ENCODE data around the gene SMAGP. TPM values are rescaled to one million over a fixed set of nuclear protein-coding genes. Genes with fewer than 3 reads are reported as not detected.

The SMAGP gene
- total and polyA plus RNA-seq, 2 of the 13 experiments (the other 11 are each of a cell fraction or from before 2014, with no cell fraction given): 9.2 TPM

DNA sequence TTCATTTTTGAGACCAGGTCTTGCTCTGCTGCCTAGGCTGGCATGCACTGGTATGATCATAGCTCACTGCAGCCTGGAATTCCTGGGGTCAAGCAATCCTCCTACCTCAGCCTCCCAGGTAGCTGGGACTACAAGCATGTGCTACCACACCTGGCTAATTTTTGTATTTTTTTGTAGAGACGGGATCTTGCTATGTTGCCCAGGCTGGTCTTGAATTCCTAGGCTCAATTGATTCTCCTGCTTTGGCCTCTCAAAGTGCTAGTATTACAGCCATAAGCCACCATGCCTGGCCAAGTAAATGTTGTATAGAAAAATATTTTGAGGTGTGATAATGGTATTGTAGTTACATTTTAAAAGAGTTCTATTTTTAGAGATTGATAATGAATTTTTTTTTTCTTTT lies 41.2 kb upstream of the SMAGP start:
- Histone ChIP-seq H2AFZ (ENCODE audit: low read length) (no peak overlapping the region), H3K9me3 (ENCODE audit: low read length) (no peaks in the 10 kb centered on the region), H3K27me3 (ENCODE audit: control insufficient read depth in 1 of 2, insufficient read depth in 2 of 2, low read length in 2 of 2) (0 out of 5 replicates have a peak, but pooled peaks cover 0 to 2% of the 10 kb centered on the region in 2 experiments), H3K4me1 (ENCODE audit: insufficient read depth, low read length) (no peaks in the 10 kb centered on the region), H3K9ac (ENCODE audit: insufficient read depth, low read depth, low read length) (no peak overlapping the region), H3K79me2 (ENCODE audit: insufficient read depth, low read length) (no peaks in the 10 kb centered on the region), H4K20me1 (ENCODE audit: insufficient read depth, low read length) (no peaks in the 10 kb centered on the region), H3K4me3 (replicated peaks in 1 of 3; ENCODE audit: insufficient read depth in 1 of 3, low read depth in 2 of 3, low read length in 3 of 3) (no peak overlapping the region), H3K27ac (ENCODE audit: extremely low read length, insufficient read depth, low read length) (no peak overlapping the region), H3K36me3 (replicated peaks in 1 of 2; ENCODE audit: control insufficient read depth in 1 of 2, insufficient read depth in 2 of 2, low read length in 2 of 2) (no peaks in the 10 kb centered on the region), H3K4me2 (ENCODE audit: low read depth, low read length) (no peak overlapping the region)
- ChIA-PET CTCF (ENCODE audit: low intra/inter-chr PET ratio, low total read pairs) (no interaction called here), POLR2A (no interaction called here)
- intact Hi-C loops (cut with micrococcal nuclease; ENCODE audit: unreplicated experiment) (no loop called here), in situ Hi-C loops (cut with HindIII; ENCODE audit: extremely low pct_ligation_motif_present, low pct_unique_long_range_greater_than_20kb) (no loop called here)
- FAIRE-seq (no peak), ATAC-seq (no peak), DNase-seq (ENCODE audit: low spot score) (no peak)
- no peak for TF ChIP-seq MTA1 (CRISPR knock-in tag; IDR thresholded peaks at IDR 0.05; ENCODE audit: borderline replicate concordance)
- TF ChIP-seq, protein P1, sequence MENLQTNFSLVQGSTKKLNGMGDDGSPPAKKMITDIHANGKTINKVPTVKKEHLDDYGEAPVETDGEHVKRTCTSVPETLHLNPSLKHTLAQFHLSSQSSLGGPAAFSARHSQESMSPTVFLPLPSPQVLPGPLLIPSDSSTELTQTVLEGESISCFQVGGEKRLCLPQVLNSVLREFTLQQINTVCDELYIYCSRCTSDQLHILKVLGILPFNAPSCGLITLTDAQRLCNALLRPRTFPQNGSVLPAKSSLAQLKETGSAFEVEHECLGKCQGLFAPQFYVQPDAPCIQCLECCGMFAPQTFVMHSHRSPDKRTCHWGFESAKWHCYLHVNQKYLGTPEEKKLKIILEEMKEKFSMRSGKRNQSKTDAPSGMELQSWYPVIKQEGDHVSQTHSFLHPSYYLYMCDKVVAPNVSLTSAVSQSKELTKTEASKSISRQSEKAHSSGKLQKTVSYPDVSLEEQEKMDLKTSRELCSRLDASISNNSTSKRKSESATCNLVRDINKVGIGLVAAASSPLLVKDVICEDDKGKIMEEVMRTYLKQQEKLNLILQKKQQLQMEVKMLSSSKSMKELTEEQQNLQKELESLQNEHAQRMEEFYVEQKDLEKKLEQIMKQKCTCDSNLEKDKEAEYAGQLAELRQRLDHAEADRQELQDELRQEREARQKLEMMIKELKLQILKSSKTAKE (CRISPR knock-in tag; IDR thresholded peaks at IDR 0.05; ENCODE audit: borderline replicate concordance): no peak
- no peak for TF ChIP-seq ZNF138 (CRISPR knock-in tag; IDR thresholded peaks at IDR 0.05; ENCODE audit: low read depth)
- no TSS peak for BruUV-seq (replicated peaks)
- WGBS (ENCODE audit: low lambda C conversion rate): 12% methylated on average over 1 of the region's 1 CpG

DNA sequence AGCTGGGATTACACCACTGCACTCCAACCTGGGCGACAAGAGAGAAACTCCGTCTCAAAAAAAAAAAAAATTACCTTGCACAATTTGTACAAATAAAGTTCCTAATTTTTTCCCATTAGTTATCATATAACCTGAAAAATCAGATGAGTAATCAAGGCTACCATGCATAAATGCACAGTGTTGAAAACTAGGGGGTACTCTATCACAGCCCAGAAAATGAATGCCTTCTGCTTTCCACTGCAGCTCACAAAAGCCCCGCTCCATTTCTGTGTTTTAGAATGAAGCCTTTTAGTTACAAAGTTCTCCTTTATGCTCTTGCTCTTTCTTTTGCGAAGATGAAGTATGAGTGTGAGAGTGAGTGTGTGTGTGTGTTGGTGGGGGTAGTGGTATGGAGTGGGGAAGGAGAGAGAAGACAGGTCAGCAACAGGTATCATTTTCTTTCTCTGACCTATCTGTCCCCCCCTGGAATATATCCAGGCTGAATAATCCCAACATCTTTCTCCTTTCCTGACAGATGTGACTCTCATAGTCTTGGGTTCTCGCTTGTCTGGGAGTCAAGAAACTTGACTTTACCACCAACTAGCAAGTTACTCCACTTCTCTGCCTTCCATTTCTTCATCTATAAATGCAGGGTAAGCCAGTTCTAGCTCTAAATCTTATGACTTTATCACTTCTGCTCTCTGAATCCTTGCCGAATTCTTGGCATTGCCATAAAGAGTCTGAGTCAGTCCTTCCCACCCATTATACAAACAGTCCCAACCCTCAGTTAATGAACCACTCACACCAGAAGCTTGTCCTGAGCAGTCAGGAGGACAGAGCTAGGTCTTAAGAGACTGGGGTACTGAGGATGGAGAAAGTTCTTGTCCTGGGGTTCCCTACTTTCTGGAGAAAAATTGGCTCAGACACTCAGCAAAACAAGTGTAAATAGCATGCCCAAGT lies 37.7 kb upstream of the SMAGP start:
- DNase-seq (ENCODE audit: low spot score): no peak
- H3K4me1 ChIP-seq (ENCODE audit: insufficient read depth, low read length): no peaks in the 10 kb centered on the region
- no TSS peak for BruUV-seq (replicated peaks)
- no peak overlapping the region for H3K4me2 ChIP-seq (ENCODE audit: low read depth, low read length)
- no peak overlapping the region for H3K27ac ChIP-seq (ENCODE audit: extremely low read length, insufficient read depth, low read length)
- no peaks in the 10 kb centered on the region for H3K9me3 ChIP-seq (ENCODE audit: low read length)
- no peak overlapping the region for H2AFZ ChIP-seq (ENCODE audit: low read length)
- intact Hi-C loops (cut with micrococcal nuclease; ENCODE audit: unreplicated experiment): no loop called here
- no peaks in the 10 kb centered on the region for H4K20me1 ChIP-seq (ENCODE audit: insufficient read depth, low read length)
- H3K36me3 ChIP-seq (replicated peaks in 1 of 2; ENCODE audit: control insufficient read depth in 1 of 2, insufficient read depth in 2 of 2, low read length in 2 of 2): no peaks in the 10 kb centered on the region
- no peak for FAIRE-seq
- 39% methylated on average over 6 of the region's 6 CpGs for WGBS (ENCODE audit: low lambda C conversion rate)
- H3K27me3 ChIP-seq (ENCODE audit: control insufficient read depth in 1 of 2, insufficient read depth in 2 of 2, low read length in 2 of 2): peaks cover 0 to 2% of the 10 kb centered on the region in 2 experiments; a peak in 1 of 5 replicates
- H3K79me2 ChIP-seq (ENCODE audit: insufficient read depth, low read length): no peaks in the 10 kb centered on the region
- ChIA-PET POLR2A (no interaction called here), CTCF (ENCODE audit: low intra/inter-chr PET ratio, low total read pairs) (no interaction called here)
- in situ Hi-C loops (cut with HindIII; ENCODE audit: extremely low pct_ligation_motif_present, low pct_unique_long_range_greater_than_20kb): no loop called here
- H3K9ac ChIP-seq (ENCODE audit: insufficient read depth, low read depth, low read length): no peak overlapping the region
- no peak overlapping the region for H3K4me3 ChIP-seq (replicated peaks in 1 of 3; ENCODE audit: insufficient read depth in 1 of 3, low read depth in 2 of 3, low read length in 3 of 3)
- ATAC-seq: no peak
- TF ChIP-seq KLF6 (CRISPR knock-in tag; IDR thresholded peaks at IDR 0.05) (no peak), SAP130 (CRISPR knock-in tag; IDR thresholded peaks at IDR 0.05; ENCODE audit: low read depth) (no peak), ZNF775 (CRISPR knock-in tag; IDR thresholded peaks at IDR 0.05; ENCODE audit: borderline replicate concordance) (no peak)
- TF ChIP-seq, protein P2, sequence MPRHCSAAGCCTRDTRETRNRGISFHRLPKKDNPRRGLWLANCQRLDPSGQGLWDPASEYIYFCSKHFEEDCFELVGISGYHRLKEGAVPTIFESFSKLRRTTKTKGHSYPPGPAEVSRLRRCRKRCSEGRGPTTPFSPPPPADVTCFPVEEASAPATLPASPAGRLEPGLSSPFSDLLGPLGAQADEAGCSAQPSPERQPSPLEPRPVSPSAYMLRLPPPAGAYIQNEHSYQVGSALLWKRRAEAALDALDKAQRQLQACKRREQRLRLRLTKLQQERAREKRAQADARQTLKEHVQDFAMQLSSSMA (CRISPR knock-in tag; IDR thresholded peaks at IDR 0.05): no peak
- TF ChIP-seq, protein P3, sequence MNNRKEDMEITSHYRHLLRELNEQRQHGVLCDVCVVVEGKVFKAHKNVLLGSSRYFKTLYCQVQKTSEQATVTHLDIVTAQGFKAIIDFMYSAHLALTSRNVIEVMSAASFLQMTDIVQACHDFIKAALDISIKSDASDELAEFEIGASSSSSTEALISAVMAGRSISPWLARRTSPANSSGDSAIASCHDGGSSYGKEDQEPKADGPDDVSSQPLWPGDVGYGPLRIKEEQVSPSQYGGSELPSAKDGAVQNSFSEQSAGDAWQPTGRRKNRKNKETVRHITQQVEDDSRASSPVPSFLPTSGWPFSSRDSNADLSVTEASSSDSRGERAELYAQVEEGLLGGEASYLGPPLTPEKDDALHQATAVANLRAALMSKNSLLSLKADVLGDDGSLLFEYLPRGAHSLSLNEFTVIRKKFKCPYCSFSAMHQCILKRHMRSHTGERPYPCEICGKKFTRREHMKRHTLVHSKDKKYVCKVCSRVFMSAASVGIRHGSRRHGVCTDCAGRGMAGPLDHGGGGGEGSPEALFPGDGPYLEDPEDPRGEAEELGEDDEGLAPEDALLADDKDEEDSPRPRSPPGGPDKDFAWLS (CRISPR knock-in tag; IDR thresholded peaks at IDR 0.05; ENCODE audit: borderline replicate concordance): no peak
- TF ChIP-seq, protein P4, sequence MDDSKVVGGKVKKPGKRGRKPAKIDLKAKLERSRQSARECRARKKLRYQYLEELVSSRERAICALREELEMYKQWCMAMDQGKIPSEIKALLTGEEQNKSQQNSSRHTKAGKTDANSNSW (CRISPR knock-in tag; IDR thresholded peaks at IDR 0.05; ENCODE audit: borderline replicate concordance): no peak

Measured in HepG2 (cell line).